Measurements from ENCODE around the gene CNBP. TPM values are rescaled to one million over a fixed set of nuclear protein-coding genes. Genes with fewer than 3 reads are reported as not detected.
"Not testable (repeated sequence)": the region's sequence is repeated elsewhere in the genome, so short reads cannot be mapped to it uniquely, and the experiment has no call there.

The CNBP gene
- total and polyA plus RNA-seq, 4 donors = 287 to 476 (median 346) TPM

DNA sequence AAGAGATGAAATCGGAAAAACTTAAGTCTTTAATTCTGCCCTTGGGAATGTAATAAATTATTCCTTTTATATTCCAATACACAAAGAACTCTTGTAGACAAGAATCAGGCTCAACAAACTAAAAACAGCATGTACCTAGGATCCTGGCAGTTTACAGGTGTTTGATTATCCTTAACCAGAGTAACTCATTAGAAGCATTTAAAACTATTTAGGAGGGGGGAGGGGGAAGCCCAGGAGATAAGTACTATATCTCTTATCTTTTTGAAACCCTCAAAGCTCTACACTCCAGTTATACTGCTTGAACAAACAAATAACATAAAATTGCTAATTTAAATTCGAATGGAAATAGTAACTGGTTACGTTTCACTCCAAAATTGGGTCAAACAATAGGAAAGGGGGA is 1.9 kb downstream of the CNBP start:
- no peaks in the 10 kb centered on the region for H3K9me3 ChIP-seq (ENCODE audit: control insufficient read depth, low read length)
- intact Hi-C loops (cut with DNase I) = loop anchor here (5.0 kb wide), 1 partner anchor 65 kb away; the partner anchor contains the start of gene COPG1 (in 2 of the 2)
- H3K4me1 ChIP-seq (ENCODE audit: control insufficient read depth in 1 of 2, insufficient read depth in 2 of 2, low read length in 2 of 2) = peaks cover 0 to 2% of the 10 kb centered on the region in 2 donors
- no peak for DNase-seq
- H3K36me3 ChIP-seq (ENCODE audit: control insufficient read depth in 1 of 2, insufficient read depth in 2 of 2, low read length in 1 of 2) = no peaks in the 10 kb centered on the region
- no peaks in the 10 kb centered on the region for H3K27me3 ChIP-seq (ENCODE audit: control insufficient read depth in 1 of 2, insufficient read depth in 2 of 2, low read length in 1 of 2)
- H3K4me3 ChIP-seq (ENCODE audit: low read length in 2 of 2) = peak overlapping the region; percentile 70
- WGBS, 2 donors = 4 to 8% methylated on average over 3 of the region's 3 CpGs
- ATAC-seq (ENCODE audit: low FRiP score) = no peak
- no peak overlapping the region for H3K27ac ChIP-seq (ENCODE audit: low read depth in 1 of 2, low read length in 2 of 2)

DNA sequence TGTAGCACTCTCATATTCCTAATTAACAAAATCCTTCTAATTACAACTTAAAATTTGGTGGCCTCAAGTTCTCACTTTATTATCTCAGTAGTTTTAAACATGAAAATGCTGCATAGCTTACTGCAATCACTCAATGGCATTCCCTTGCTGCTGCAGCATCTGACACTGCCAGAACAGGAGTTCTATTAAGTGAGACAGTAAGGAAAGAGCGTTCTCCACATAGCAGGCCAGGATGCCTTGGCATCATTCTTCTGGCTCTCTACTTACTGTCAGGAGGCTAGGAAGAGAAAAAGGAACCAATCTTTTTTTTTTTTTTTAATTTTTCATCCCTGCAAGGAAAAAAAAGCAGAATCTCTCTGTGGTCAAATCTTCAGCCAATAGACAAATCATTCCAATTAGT is 3.2 kb downstream of the CNBP start:
- Histone ChIP-seq H3K36me3 (ENCODE audit: control insufficient read depth in 1 of 2, insufficient read depth in 2 of 2, low read length in 1 of 2) (no peaks in the 10 kb centered on the region), H3K27ac (ENCODE audit: low read depth in 1 of 2, low read length in 2 of 2) (peak overlapping the region in 1 of 2 donors; percentile 30), H3K4me3 (ENCODE audit: low read length in 2 of 2) (no peak overlapping the region), H3K4me1 (ENCODE audit: control insufficient read depth in 1 of 2, insufficient read depth in 2 of 2, low read length in 2 of 2) (peaks cover 2% of the 10 kb centered on the region in 2 donors), H3K9me3 (ENCODE audit: control insufficient read depth, low read length) (no peaks in the 10 kb centered on the region), H3K27me3 (ENCODE audit: control insufficient read depth in 1 of 2, insufficient read depth in 2 of 2, low read length in 1 of 2) (no peaks in the 10 kb centered on the region)
- DNase-seq (no peak), ATAC-seq (ENCODE audit: low FRiP score) (no peak)
- WGBS, 2 donors = 3 to 9% methylated on average over 1 of the region's 1 CpG
- intact Hi-C loops (cut with DNase I) = loop anchor here (5.0 kb wide), 1 partner anchor 67 kb away; the partner anchor contains the start of gene COPG1 (in 2 of the 2)

DNA sequence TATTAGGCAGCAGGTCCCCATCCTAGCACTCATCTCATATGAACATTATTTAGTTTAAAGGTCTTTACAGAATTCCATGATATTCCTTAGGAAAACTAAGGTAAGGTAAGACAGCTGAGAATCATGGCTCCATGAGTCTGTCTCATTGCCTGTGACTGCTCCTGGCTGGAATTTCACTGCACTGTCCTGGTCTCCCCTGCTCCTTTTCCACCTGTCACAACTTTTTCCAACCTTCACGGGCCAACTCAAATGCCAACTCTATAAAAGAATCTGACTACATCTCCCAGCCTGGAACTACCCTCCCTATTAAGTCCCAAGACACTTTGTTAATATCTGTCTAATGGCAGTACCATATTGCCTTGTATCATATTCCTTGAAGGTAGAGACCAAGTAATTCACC is 7.6 kb downstream of the CNBP start:
- no peak overlapping the region for H3K4me3 ChIP-seq (ENCODE audit: low read length in 2 of 2)
- 31 to 39% methylated on average over 1 of the region's 1 CpG for WGBS, 2 donors

DNA sequence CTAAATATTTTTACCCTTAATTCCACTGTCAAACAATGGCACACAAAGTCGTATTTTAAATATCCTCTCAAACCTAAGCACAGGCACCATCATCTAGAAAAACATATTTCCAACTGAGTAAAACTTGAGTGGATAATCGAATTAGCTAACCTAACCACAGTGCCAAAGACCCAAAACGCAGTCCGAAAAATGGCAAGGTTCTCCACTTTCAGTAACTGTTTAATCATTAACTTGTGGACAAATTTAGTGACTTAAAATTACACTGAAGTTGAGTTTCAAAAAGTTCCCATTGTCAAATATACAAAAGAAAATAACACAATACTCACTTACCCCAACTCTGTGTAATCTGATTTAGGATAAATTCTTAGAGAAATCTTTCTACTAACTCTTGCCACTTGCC is 10.0 kb downstream of the CNBP start:
- intact Hi-C loops (cut with DNase I) = no loop called here
- no peaks in the 10 kb centered on the region for H3K9me3 ChIP-seq (ENCODE audit: control insufficient read depth, low read length)
- DNase-seq = no peak
- H3K27me3 ChIP-seq (ENCODE audit: control insufficient read depth in 1 of 2, insufficient read depth in 2 of 2, low read length in 1 of 2) = no peaks in the 10 kb centered on the region
- no peak overlapping the region for H3K4me3 ChIP-seq (ENCODE audit: low read length in 2 of 2)
- H3K36me3 ChIP-seq (ENCODE audit: control insufficient read depth in 1 of 2, insufficient read depth in 2 of 2, low read length in 1 of 2) = peaks cover 0 to 8% of the 10 kb centered on the region in 2 donors
- H3K4me1 ChIP-seq (ENCODE audit: control insufficient read depth in 1 of 2, insufficient read depth in 2 of 2, low read length in 2 of 2) = peaks cover 0 to 4% of the 10 kb centered on the region in 2 donors
- ATAC-seq (ENCODE audit: low FRiP score) = no peak
- no peak overlapping the region for H3K27ac ChIP-seq (ENCODE audit: low read depth in 1 of 2, low read length in 2 of 2)
- 1 to 5% methylated on average over 4 of the region's 4 CpGs for WGBS, 2 donors

More for the DNA sequence above, 7.6 kb downstream of the CNBP start:
- intact Hi-C loops (cut with DNase I) = no loop called here
- DNase-seq = no peak
- Histone ChIP-seq H3K4me1 (ENCODE audit: control insufficient read depth in 1 of 2, insufficient read depth in 2 of 2, low read length in 2 of 2) (peaks cover 2% of the 10 kb centered on the region in 2 donors), H3K36me3 (ENCODE audit: control insufficient read depth in 1 of 2, insufficient read depth in 2 of 2, low read length in 1 of 2) (peaks cover 0 to under 1% of the 10 kb centered on the region in 2 donors), H3K27me3 (ENCODE audit: control insufficient read depth in 1 of 2, insufficient read depth in 2 of 2, low read length in 1 of 2) (no peaks in the 10 kb centered on the region), H3K27ac (ENCODE audit: low read depth in 1 of 2, low read length in 2 of 2) (peak overlapping the region in 1 of 2 donors; percentile 60), H3K9me3 (ENCODE audit: control insufficient read depth, low read length) (no peaks in the 10 kb centered on the region)
- ATAC-seq (ENCODE audit: low FRiP score) = no peak

DNA sequence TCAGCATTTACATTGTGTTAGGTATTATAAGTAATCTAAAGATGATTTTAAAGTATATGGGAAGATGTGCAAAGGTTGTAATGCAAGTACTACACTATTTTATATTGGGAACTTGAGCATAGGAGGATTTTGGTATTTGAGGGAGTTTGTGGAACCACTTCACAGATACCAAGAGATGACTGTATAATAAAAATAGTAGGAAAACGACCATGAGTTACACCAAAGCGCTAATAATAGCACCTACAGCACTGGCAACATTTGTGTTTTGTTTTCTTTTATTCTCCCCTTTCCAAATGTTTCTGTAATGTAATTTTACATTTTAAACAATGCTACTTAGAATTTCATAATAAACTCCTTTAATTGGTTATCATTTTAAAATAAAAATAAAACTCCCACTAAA is 10.5 kb downstream of the CNBP start:
- DNase-seq (no peak), ATAC-seq (ENCODE audit: low FRiP score) (no peak)
- Histone ChIP-seq H3K27me3 (ENCODE audit: control insufficient read depth in 1 of 2, insufficient read depth in 2 of 2, low read length in 1 of 2) (no peaks in the 10 kb centered on the region), H3K9me3 (ENCODE audit: control insufficient read depth, low read length) (no peaks in the 10 kb centered on the region), H3K4me3 (ENCODE audit: low read length in 2 of 2) (peak overlapping the region in 1 of 2 donors; percentile 26), H3K36me3 (ENCODE audit: control insufficient read depth in 1 of 2, insufficient read depth in 2 of 2, low read length in 1 of 2) (peaks cover 0 to 8% of the 10 kb centered on the region in 2 donors), H3K4me1 (ENCODE audit: control insufficient read depth in 1 of 2, insufficient read depth in 2 of 2, low read length in 2 of 2) (peaks cover 0 to 4% of the 10 kb centered on the region in 2 donors), H3K27ac (ENCODE audit: low read depth in 1 of 2, low read length in 2 of 2) (no peak overlapping the region)
- intact Hi-C loops (cut with DNase I) = no loop called here
- 7 to 11% methylated on average over 2 of the region's 2 CpGs for WGBS, 2 donors

DNA sequence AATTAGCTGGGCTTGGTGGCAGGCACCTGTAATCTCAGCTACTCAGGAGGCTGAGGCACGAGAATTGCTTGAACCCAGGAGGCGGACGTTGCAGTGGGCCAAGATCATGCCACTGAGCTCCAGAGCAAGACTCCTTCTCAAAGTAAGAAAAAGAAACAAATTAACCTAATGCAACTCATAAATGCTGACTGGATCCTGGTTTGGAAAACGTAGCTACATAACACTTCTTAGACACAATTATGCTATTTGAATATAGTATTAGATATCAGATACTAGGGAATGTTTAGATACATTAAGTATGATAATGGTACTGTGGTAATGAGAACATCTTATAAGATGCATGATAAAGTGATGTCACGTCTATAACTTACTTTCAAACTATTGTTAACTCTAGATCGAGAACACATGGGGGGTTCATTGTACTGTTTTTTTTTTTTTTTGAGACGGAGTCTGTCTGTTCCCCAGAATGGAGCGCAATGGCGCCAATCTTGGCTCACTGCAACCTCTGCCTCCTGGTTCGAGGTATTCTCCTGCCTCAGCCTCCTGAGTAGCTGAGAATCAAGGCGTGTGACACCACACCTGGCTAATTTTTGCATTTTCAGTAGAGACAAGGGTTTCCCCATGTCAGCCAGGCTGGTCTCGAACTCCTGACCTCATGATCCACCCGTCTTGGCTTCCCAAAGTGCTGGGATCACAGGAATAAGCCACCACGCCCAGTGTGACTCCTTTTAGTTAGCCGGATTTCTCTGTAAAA is 16.9 kb downstream of the CNBP start:
- Histone ChIP-seq H3K4me1 (ENCODE audit: control insufficient read depth in 1 of 2, insufficient read depth in 2 of 2, low read length in 2 of 2) (peaks cover 0 to 2% of the 10 kb centered on the region in 2 donors), H3K9me3 (ENCODE audit: control insufficient read depth, low read length) (no peaks in the 10 kb centered on the region), H3K27me3 (ENCODE audit: control insufficient read depth in 1 of 2, insufficient read depth in 2 of 2, low read length in 1 of 2) (no peaks in the 10 kb centered on the region), H3K27ac (ENCODE audit: low read depth in 1 of 2, low read length in 2 of 2) (no peak overlapping the region), H3K4me3 (ENCODE audit: low read length in 2 of 2) (no peak overlapping the region), H3K36me3 (ENCODE audit: control insufficient read depth in 1 of 2, insufficient read depth in 2 of 2, low read length in 1 of 2) (peaks cover 0 to 10% of the 10 kb centered on the region in 2 donors)
- no peak for DNase-seq
- WGBS, 2 donors = 77 to 79% methylated on average over 15 of the region's 15 CpGs
- intact Hi-C loops (cut with DNase I) = no loop called here
- ATAC-seq (ENCODE audit: low FRiP score) = no peak

DNA sequence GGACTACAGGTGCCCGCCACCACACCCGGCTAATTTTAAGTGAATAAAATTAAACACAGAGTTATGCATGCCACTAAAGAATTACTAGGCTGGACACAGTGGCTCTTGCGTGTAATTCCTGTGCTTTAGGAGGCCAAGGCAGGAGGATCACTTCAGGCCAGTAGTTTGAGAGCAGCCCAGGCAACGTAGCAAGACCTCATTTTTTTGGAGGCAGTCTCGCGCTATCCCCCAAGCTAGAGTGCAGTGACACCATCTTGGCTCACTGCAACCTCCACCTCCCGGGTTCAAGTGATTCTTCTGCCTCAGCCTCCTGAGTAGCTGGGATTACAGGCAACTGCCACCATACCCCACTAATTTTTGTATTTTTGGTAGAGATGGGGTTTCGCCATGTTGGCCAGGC is 18.1 kb downstream of the CNBP start:
- 92 to 94% methylated on average over 8 of the region's 8 CpGs for WGBS, 2 donors
- H3K36me3 ChIP-seq (ENCODE audit: control insufficient read depth in 1 of 2, insufficient read depth in 2 of 2, low read length in 1 of 2); intact Hi-C loops (cut with DNase I): not testable (repeated sequence)

DNA sequence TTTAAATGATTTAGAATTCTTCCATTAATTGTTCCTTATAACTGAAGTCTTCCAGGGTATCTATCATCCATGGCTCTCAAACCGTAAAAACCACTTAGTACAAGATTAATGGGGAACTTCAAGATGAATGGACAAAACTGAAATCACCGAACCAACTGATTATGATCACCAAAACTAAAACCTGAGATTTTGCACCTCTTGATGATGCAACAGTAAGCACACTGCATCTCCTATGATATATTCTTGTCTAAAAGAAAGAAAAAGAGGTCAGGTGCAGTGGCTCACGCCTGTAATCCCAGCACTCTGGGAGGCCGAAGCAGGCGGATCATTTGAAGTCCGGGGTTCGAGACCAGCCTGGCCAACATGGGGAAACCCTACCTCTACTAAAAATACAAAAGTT is 19.2 kb downstream of the CNBP start:
- WGBS, 2 donors = 83 to 87% methylated on average over 7 of the region's 7 CpGs
- no peak for ATAC-seq (ENCODE audit: low FRiP score)
- no peak overlapping the region for H3K27ac ChIP-seq (ENCODE audit: low read depth in 1 of 2, low read length in 2 of 2)
- DNase-seq = no peak
- H3K9me3 ChIP-seq (ENCODE audit: control insufficient read depth, low read length) = no peaks in the 10 kb centered on the region
- intact Hi-C loops (cut with DNase I) = no loop called here
- H3K27me3 ChIP-seq (ENCODE audit: control insufficient read depth in 1 of 2, insufficient read depth in 2 of 2, low read length in 1 of 2) = no peaks in the 10 kb centered on the region
- H3K36me3 ChIP-seq (ENCODE audit: control insufficient read depth in 1 of 2, insufficient read depth in 2 of 2, low read length in 1 of 2) = peaks cover 0 to 2% of the 10 kb centered on the region in 2 donors
- peaks cover 0 to 1% of the 10 kb centered on the region in 2 donors for H3K4me1 ChIP-seq (ENCODE audit: control insufficient read depth in 1 of 2, insufficient read depth in 2 of 2, low read length in 2 of 2)
- no peak overlapping the region for H3K4me3 ChIP-seq (ENCODE audit: low read length in 2 of 2)

More for the DNA sequence above, 18.1 kb downstream of the CNBP start:
- not testable (repeated sequence) for H3K27me3 ChIP-seq (ENCODE audit: control insufficient read depth in 1 of 2, insufficient read depth in 2 of 2, low read length in 1 of 2); H3K9me3 ChIP-seq (ENCODE audit: control insufficient read depth, low read length); H3K4me3 ChIP-seq (ENCODE audit: low read length in 2 of 2); DNase-seq; ATAC-seq (ENCODE audit: low FRiP score); H3K4me1 ChIP-seq (ENCODE audit: control insufficient read depth in 1 of 2, insufficient read depth in 2 of 2, low read length in 2 of 2)
- peak overlapping the region in 1 of 2 donors; percentile 36 for H3K27ac ChIP-seq (ENCODE audit: low read depth in 1 of 2, low read length in 2 of 2)
